C4-2B (cell line): ENCODE results near the gene IL1A.

ENCODE experiments used
- ZFX ChIP-seq: fragments of 450-650 bp; IDR thresholded peaks from 2 replicates; pipeline ENCODE4 v1.6.1; 2017
- TF ChIP-seq, protein P1 (sequence below): fragments of 450-650 bp; conservative IDR thresholded peaks from 2 replicates; pipeline ENCODE4 v1.5.1; 2017; ENCODE audit warnings: mild to moderate bottlenecking

DNA sequence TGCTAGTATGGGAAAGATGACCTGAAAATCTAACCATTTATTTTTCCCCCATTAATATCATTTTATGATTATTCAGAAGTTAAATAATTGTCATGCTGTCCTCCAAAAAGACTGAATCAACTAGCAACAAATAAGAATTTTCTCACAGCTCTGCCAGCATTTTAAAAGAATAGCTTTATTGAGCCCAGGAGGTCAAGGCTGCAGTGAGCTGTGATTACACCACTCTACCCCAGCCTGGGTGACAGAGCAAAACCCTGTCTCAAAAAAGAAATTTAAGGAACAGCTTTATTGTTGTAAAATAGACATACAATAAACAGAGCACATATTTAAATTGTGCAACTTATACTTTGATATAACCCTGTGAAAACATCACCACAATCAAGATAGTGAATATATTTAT is 24.8 kb upstream of the IL1A start:
- TF ChIP-seq, protein P1, sequence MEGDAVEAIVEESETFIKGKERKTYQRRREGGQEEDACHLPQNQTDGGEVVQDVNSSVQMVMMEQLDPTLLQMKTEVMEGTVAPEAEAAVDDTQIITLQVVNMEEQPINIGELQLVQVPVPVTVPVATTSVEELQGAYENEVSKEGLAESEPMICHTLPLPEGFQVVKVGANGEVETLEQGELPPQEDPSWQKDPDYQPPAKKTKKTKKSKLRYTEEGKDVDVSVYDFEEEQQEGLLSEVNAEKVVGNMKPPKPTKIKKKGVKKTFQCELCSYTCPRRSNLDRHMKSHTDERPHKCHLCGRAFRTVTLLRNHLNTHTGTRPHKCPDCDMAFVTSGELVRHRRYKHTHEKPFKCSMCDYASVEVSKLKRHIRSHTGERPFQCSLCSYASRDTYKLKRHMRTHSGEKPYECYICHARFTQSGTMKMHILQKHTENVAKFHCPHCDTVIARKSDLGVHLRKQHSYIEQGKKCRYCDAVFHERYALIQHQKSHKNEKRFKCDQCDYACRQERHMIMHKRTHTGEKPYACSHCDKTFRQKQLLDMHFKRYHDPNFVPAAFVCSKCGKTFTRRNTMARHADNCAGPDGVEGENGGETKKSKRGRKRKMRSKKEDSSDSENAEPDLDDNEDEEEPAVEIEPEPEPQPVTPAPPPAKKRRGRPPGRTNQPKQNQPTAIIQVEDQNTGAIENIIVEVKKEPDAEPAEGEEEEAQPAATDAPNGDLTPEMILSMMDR, result no peak
- TF ChIP-seq ZFX, result no peak
